NCI-H128 (cell line): Measurements from ENCODE around the gene HOMER2.

ENCODE experiments used
- DNase-seq: peaks from one replicate; lab custom pipeline; 2025; ENCODE audit not compliant: unreplicated experiment; lab: John Stamatoyannopoulos, UW

Gene HOMER2

GRCh38 chr15:82864967-82865366 lies 87.6 kb downstream of the HOMER2 start:
- DNase-seq = no peak

- DNase-seq = no peak
These were observed 89.6 kb downstream of the HOMER2 start for GRCh38 chr15:82862886-82863285.

DNA sequence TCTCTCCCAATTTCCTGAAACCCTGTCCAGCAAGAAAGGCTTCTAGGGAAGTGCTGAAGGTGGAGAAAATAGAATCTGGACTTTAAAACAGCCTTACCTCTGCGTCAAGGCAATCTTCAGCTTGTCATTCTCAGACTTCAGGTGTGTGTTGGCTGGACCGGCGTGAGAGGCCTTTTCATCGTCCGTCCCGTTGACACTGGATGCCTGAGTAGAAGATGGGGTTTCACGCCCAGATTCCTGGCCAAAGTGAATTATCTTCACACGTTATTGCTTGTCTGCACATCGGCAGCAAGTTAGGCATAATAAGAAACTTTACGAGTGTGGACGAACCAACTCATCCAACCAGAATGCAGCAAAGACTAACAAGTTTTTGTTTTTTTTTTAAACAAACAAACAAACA lies 93.6 kb downstream of the HOMER2 start:
- DNase-seq = no peak

- DNase-seq = no peak
These were observed 95.9 kb downstream of the HOMER2 start for GRCh38 chr15:82856397-82857170.

DNA sequence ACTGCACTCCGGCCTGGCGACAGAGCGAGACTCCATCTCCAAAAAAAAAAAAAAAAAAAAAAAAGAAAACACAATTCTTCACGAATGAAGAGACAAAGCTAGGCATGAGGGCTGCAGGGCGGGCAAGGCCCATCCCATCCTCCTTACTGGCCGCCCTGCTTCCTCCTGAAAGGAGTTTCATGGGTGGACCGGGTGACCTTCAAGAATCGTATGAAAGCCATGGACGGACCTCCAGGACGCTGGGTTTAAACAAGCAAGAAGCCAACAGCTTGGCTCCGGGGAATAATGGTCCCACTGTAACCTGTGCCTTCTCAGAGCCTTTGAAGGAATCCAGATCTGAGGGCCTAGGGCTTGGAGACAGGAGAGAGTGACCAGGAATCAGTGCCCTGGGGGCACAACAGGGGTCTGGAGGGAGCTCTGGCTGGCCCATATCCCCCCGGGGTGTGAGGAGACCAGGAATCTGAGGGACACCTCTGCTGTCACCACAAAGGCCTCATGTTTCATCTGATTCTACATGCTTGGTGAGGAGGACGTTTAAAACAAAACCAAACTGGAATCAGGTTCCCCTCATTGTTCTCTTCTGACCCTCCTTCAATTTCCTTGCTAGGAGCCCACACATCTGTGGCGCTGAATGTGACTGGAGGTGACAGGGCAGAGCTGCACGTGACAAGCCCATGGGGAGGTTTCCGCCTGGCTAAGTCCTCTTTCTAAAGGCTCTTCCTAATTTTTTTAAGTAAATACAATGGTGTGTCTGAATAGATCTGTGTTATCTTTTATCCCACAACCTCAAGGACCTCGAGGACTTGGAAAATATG lies 97.0 kb downstream of the HOMER2 start:
- no peak for DNase-seq

DNA sequence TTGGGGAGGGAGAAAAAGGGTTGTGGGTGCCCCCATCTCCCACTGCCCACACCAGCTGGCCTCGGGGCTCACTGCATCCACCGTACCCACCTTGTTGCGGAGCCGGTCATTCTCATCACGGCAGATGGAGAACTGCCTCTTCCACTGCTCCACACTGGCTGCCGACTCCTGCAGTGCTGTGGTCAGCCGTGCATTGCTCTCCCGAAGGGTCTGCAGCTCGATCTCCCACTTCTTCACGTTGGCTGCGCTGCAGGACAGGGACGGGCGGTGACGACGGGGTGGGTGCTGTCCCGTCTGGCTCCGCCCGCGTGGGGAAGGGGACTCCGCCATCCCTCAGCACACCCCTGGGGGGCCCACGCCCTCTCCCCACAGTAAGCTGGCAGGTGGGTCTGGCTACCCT lies 98.0 kb downstream of the HOMER2 start:
- DNase-seq = no peak

- DNase-seq = no peak
These were observed 99.5 kb downstream of the HOMER2 start for GRCh38 chr15:82852941-82853561.

- no peak for DNase-seq
These were observed 100.5 kb downstream of the HOMER2 start for GRCh38 chr15:82851981-82852511.

DNA sequence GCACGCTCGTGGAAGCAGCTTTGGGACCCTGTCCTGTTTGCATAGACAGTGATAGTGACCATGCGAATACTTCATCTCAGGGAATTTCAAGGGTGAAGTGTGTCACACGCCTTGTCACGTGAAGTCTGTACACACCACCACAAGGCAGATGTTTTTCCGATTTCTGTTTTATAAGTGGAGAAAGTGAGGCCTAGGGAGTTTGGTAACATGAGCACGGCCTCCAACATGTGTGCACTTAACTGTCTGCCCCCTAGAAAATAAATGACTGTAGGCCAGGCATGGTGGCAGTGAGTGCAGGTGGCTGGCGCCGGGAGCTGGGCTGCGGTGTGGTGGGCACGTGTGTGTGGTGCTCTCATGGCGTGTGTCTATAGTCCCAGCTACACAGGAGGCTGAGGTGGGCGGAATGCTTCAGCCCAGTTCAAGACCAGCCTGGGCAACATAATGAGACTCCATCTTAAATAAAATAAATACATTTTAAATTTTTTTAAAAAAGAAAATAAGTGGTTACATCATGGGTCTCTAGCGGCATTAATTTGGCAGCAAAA lies 101.1 kb downstream of the HOMER2 start:
- DNase-seq = no peak

DNA sequence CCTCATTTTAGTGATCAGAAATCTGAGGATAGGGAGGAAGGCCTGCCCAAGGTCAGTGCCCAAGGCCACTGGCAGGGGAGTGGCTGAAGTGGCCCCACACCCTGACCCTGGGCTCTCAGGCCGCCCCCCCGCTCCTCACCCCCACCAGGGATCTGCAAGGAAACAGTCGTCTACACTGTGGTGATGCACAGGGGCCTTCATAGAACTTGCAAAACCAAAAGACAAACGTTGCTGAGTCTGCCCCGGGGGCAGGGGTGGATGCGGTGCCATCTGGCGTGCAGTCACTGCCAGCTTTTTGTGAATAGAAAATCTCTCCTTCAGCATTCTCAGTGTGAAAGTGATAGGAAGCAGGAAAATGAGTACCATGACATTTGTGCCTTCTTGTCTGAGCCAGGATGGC lies 101.8 kb downstream of the HOMER2 start:
- no peak for DNase-seq

- no peak for DNase-seq
These were observed 102.7 kb downstream of the HOMER2 start for GRCh38 chr15:82849556-82850512.

- no peak for DNase-seq
These were observed 104.1 kb downstream of the HOMER2 start for GRCh38 chr15:82848241-82848993.

DNA sequence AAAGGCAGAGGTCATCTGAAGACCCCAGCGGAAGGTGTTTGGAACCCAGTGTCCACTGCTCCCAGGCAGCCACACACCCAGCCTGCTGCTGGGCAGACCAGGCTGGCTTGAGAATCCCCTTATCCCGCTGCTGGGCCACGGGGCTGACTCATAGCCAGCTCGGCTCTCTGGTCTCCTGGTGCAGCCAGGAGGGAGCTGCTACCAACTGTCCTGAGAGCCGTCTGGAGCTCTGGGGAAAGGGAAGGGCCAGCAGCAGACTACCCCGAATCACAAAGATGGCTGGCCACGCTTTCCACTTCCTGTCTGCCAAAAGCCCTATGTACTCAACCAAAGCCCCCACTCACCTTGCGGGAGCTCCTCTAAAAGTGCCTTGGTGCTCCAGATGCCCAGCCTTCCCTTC lies 104.8 kb downstream of the HOMER2 start:
- DNase-seq = no peak

DNA sequence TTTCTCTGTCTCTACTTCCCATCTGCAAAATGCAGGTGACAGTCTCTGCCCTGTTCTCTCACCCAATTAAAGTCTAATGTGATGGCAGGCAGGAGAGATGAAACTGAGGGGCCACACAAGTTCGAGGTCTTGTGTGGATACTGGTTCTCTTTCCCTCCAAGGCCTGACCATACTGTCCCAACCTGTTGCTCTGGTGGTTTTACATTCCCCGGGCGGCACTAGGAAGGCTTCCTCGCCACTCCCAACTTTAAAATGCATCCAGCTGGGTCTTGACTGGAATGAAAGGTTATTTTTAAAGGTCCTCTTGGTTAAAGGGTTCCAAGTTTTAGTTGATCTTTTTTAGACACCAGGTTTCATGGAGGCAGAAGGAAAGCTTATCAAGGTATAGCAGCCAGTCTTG lies 105.9 kb downstream of the HOMER2 start:
- DNase-seq = no peak

DNA sequence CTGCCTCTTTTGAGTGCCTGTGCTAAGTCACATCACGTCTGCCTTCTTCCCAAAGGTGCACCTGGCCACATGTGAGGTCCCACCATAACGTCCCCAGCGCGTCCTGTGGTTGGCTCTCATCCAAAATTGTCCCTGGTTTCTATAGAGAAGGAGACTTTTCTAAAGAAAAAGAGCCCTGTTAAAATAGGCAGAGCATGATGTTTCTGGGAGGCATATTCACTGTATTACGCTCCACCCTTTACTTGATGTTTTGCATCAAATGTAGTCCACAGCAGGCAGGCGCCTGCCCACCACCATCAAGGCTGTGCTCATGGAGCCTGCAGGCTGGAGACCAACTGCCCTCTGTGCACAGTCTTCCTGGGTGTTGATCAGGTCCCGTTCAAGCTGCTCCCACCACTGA lies 106.8 kb downstream of the HOMER2 start:
- DNase-seq = no peak

GRCh38 chr15:82843566-82843965 lies 109.0 kb downstream of the HOMER2 start:
- no peak for DNase-seq

GRCh38 chr15:82840166-82840565 lies 112.4 kb downstream of the HOMER2 start:
- DNase-seq = no peak

GRCh38 chr15:82839136-82839535 lies 113.4 kb downstream of the HOMER2 start:
- no peak for DNase-seq

DNA sequence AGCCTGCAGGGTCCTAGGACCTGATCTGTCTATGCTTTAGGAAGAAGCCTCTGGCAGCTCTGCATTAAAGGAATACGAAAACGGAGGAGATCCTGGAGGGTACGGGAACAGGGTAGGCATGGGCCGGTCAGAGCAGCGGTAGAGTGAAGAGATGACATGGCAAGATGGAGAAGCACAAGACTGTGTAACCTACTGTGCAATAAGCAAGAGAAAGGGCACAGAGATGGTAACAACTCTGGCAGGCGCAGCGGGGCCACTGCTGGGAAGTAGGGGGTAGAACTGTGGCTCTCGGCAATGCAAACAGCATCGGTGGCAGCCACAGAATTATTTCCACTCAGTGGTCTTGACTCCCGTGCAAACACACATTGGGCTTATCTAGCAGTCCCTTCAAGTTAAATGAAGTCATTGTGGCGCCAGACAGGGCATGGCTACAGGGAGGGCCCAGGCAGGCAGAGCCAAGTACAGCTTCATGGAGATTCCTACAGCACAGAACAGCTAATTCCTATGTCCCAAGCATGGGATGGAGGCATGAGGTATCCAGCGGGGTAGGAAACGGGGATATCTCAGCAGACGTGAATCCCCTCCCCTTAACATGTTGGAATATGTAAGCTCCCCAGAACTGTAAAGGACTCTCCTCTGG lies 114.3 kb downstream of the HOMER2 start:
- DNase-seq = no peak
